CD4-positive, alpha-beta T cell (primary cell): ENCODE results near the gene LIPM. TPM values are rescaled to one million over a fixed set of nuclear protein-coding genes. Genes with fewer than 3 reads are reported as not detected.

Source experiments
- ATAC-seq: fragments of 200-7000 bp; cut with Tn5 transposase; one replicate; pipeline ENCODE4 v1.10.0; 2022; ENCODE audit warnings: mild to moderate bottlenecking; ENCODE audit not compliant: poor library complexity
- CTCF ChIA-PET: fragments of 350-600 bp; sonication (Branson Sonifier 250); formaldehyde crosslinking; loops from one replicate; lab custom pipeline; 2021; ENCODE audit warnings: antibody characterized with exemption, inconsistent platforms; lab: Charles Lee
- POLR2A ChIA-PET: fragments of 350-600 bp; sonication (Branson Sonifier 250); formaldehyde crosslinking; loops from one replicate; lab custom pipeline; 2021; ENCODE audit warnings: antibody characterized with exemption, inconsistent platforms; lab: Charles Lee
- DNase-seq, 14 experiments: peaks; one replicate each; pipeline ENCODE4 v3.0.0-alpha.2; 2013 to 2020; ENCODE audit warnings: mixed read lengths in 2 of 14
- H3K27ac ChIP-seq, 2 donors: one replicate each; pipeline versions ENCODE4 v1.5.1 to v1.7.0; 2013; ENCODE audit warnings: low read length in 2 of 2, low read depth in 1 of 2, mild to moderate bottlenecking in 1 of 2
- H3K27me3 ChIP-seq, 2 experiments: 1 replicate in 1 of 2; 2 replicates in 1 of 2; pipeline versions ENCODE4 v1.6.1 to v1.7.0; 2013; ENCODE audit warnings: low read length in 2 of 2, control low read depth in 1 of 2, mild to moderate bottlenecking in 1 of 2, moderate library complexity in 1 of 2; ENCODE audit not compliant: insufficient read depth in 2 of 2, control insufficient read depth in 1 of 2
- H3K36me3 ChIP-seq: one replicate; pipeline ENCODE4 v1.6.1; 2013; ENCODE audit warnings: low read length, control low read depth; ENCODE audit not compliant: insufficient read depth
- H3K4me1 ChIP-seq: one replicate; pipeline ENCODE4 v1.6.1; 2013; ENCODE audit warnings: low read length, control low read depth; ENCODE audit not compliant: insufficient read depth
- H3K4me3 ChIP-seq: one replicate; pipeline ENCODE4 v1.5.1; 2013; ENCODE audit warnings: mild to moderate bottlenecking, low read length, moderate library complexity
- H3K9me3 ChIP-seq, 2 experiments: 1 replicate in 1 of 2; 2 replicates in 1 of 2; pipeline versions ENCODE4 v1.6.1 to v1.7.0; 2013; ENCODE audit warnings: low read length in 2 of 2, mild to moderate bottlenecking in 2 of 2, control low read depth in 1 of 2, moderate library complexity in 1 of 2; ENCODE audit not compliant: control insufficient read depth in 1 of 2, insufficient read depth in 1 of 2
- H3K27ac Mint-ChIP-seq: one replicate; pipeline ENCODE4 v1.8.0; 2020; ENCODE audit warnings: mixed read lengths
- H3K27me3 Mint-ChIP-seq: one replicate; pipeline ENCODE4 v1.8.0; 2021; ENCODE audit warnings: mixed read lengths
- H3K36me3 Mint-ChIP-seq: one replicate; pipeline ENCODE4 v1.8.0; 2021; ENCODE audit warnings: low read depth, mixed read lengths
- H3K4me1 Mint-ChIP-seq: one replicate; pipeline ENCODE4 v1.8.0; 2021; ENCODE audit warnings: low read depth, mixed read lengths
- H3K4me3 Mint-ChIP-seq: one replicate; pipeline ENCODE4 v1.8.0; 2020; ENCODE audit warnings: mild to moderate bottlenecking, mixed read lengths
- H3K9me3 Mint-ChIP-seq: one replicate; pipeline ENCODE4 v1.8.0; 2020; ENCODE audit warnings: mixed read lengths
- CTCF ChIP-seq: fragments of 200-600 bp; IDR thresholded peaks from one replicate; pipeline ENCODE4 v1.8.0; 2022; ENCODE audit warnings: antibody characterized with exemption, mild to moderate bottlenecking
- intact Hi-C, 2 experiments: fragments of 100-400 bp; cut with DNase I in 1 of 2; cut with micrococcal nuclease in 1 of 2; formaldehyde crosslinking; loops; one replicate each; pipeline versions ENCODE4 v1.15.1 to v1.9.0; 2023 to 2025; cut with DNase I, micrococcal nuclease
- total RNA-seq, 174 experiments: library from RNA in 2 of 174; stranded (reverse) in 2 of 174; gene quantifications; one replicate each; pipeline ENCODE4 v1.2.3 and lab custom pipeline; 2021 to 2026

The LIPM gene
- total RNA-seq, 2 experiments from 2014 or later = not detected

GRCh38 chr10:88813200-88813599 lies 10.7 kb downstream of the LIPM start:
- ChIA-PET CTCF (no interaction called here), POLR2A (interaction anchor here (0.8 kb wide), 1 partner anchor 8 kb away, joined by 3 read pairs; no protein-coding TSS in a partner anchor)
- Mint-ChIP-seq H3K27ac (no peak overlapping the region), H3K36me3 (no peaks in the 10 kb centered on the region), H3K27me3 (no peaks in the 10 kb centered on the region), H3K9me3 (no peaks in the 10 kb centered on the region), H3K4me3 (no peak overlapping the region), H3K4me1 (peaks cover 30% of the 10 kb centered on the region)
- no peak for TF ChIP-seq CTCF
- no peaks in the 10 kb centered on the region for H3K27me3 ChIP-seq
- H3K4me3 ChIP-seq = no peak overlapping the region
- H3K36me3 ChIP-seq = no peaks in the 10 kb centered on the region
- no peak overlapping the region for H3K27ac ChIP-seq
- intact Hi-C loops = loop anchor here (5.0 to 10.0 kb wide), 3 partner anchors 126 to 958 kb away; partner anchors contain the start of genes KLLN (in 1 of the 2) and PTEN (in 1 of the 2)
- no peaks in the 10 kb centered on the region for H3K9me3 ChIP-seq
- H3K4me1 ChIP-seq = peaks cover 3% of the 10 kb centered on the region
- ATAC-seq = no peak
- no peak for DNase-seq

GRCh38 chr10:88819290-88819689 lies 16.8 kb downstream of the LIPM start:
- Histone ChIP-seq H3K4me1 (peaks cover 3% of the 10 kb centered on the region), H3K9me3 (peaks cover 0 to 4% of the 10 kb centered on the region in 2 experiments), H3K36me3 (no peaks in the 10 kb centered on the region), H3K27me3 (no peaks in the 10 kb centered on the region), H3K27ac (no peak overlapping the region), H3K4me3 (no peak overlapping the region)
- Mint-ChIP-seq H3K27me3 (no peaks in the 10 kb centered on the region), H3K4me1 (peaks cover 60% of the 10 kb centered on the region), H3K36me3 (no peaks in the 10 kb centered on the region), H3K9me3 (no peaks in the 10 kb centered on the region), H3K27ac (no peak overlapping the region), H3K4me3 (no peak overlapping the region)
- DNase-seq (no peak), ATAC-seq (no peak)
- intact Hi-C loops = loop anchor here (10.0 kb wide), 2 partner anchors 954 to 964 kb away; partner anchors contain the start of genes KLLN (in 1 of the 2) and PTEN (in 1 of the 2)
- TF ChIP-seq CTCF = no peak
- POLR2A ChIA-PET = no interaction called here
- CTCF ChIA-PET = no interaction called here

- Histone ChIP-seq H3K9me3 (peaks cover 0 to 4% of the 10 kb centered on the region in 2 experiments), H3K4me3 (no peak overlapping the region), H3K27ac (no peak overlapping the region), H3K36me3 (no peaks in the 10 kb centered on the region), H3K27me3 (no peaks in the 10 kb centered on the region), H3K4me1 (peaks cover 8% of the 10 kb centered on the region)
- Mint-ChIP-seq H3K4me1 (peaks cover 65% of the 10 kb centered on the region), H3K9me3 (no peaks in the 10 kb centered on the region), H3K4me3 (no peak overlapping the region), H3K36me3 (no peaks in the 10 kb centered on the region), H3K27ac (peak overlapping the region; percentile 3), H3K27me3 (no peaks in the 10 kb centered on the region)
- intact Hi-C loops = loop anchor here in 1 of 2 experiments (10.0 kb wide), 1 partner anchor 256 kb away; no protein-coding TSS in a partner anchor
- ATAC-seq (peak; percentile 24), DNase-seq (peak in 1 of 14 experiments; percentile 28)
- ChIA-PET POLR2A (interaction anchor here (1.0 to 2.1 kb wide), 4 partner anchors 8 to 59 kb away, joined by 3 to 9 read pairs (median 4); partner anchors contain the start of gene STAMBPL1), CTCF (interaction anchor here (7.1 kb wide), 1 partner anchor 15 kb away, joined by 32 read pairs; no protein-coding TSS in a partner anchor)
- no peak for TF ChIP-seq CTCF
These were observed 18.3 kb downstream of the LIPM start for GRCh38 chr10:88820748-88821401.
